Lung (tissue), 12 donors: ENCODE results near the gene GRK2. TPM values are rescaled to one million over a fixed set of nuclear protein-coding genes. Genes with fewer than 3 reads are reported as not detected.

Experiments used
- ATAC-seq: fragments of 200-7000 bp; cut with Tn5 transposase; one replicate; pipeline ENCODE4 v1.9.1; 2020; ENCODE audit warnings: moderate number of reproducible peaks; ENCODE audit not compliant: insufficient read depth, low FRiP score
- DNase-seq, 3 donors: peaks; one replicate each; pipeline ENCODE4 v3.0.0-alpha.2; 2013 to 2017
- H3K27ac ChIP-seq, 2 donors: one replicate each; pipeline ENCODE4 v1.5.1; 2013; ENCODE audit warnings: mild to moderate bottlenecking in 2 of 2, moderate library complexity in 2 of 2, control low read depth in 1 of 2, inconsistent platforms in 1 of 2, low read depth in 1 of 2, low read length in 1 of 2
- H3K27me3 ChIP-seq, 3 donors: one replicate each; pipeline ENCODE4 v1.5.1; 2013; ENCODE audit warnings: low read length in 2 of 3; ENCODE audit not compliant: control insufficient read depth in 3 of 3, insufficient read depth in 3 of 3
- H3K36me3 ChIP-seq, 4 donors: one replicate each; pipeline ENCODE4 v1.5.1; 2013; ENCODE audit warnings: low read length in 4 of 4, mild to moderate bottlenecking in 1 of 4, moderate library complexity in 1 of 4; ENCODE audit not compliant: control insufficient read depth in 4 of 4, insufficient read depth in 4 of 4
- H3K4me1 ChIP-seq, 5 donors: one replicate each; pipeline ENCODE4 v1.5.1; 2013; ENCODE audit warnings: low read length in 5 of 5, mild to moderate bottlenecking in 2 of 5, moderate library complexity in 1 of 5; ENCODE audit not compliant: control insufficient read depth in 5 of 5, insufficient read depth in 5 of 5
- H3K4me3 ChIP-seq: one replicate; pipeline ENCODE4 v1.5.1; 2013; ENCODE audit warnings: mild to moderate bottlenecking, control low read depth, moderate library complexity
- H3K9ac ChIP-seq, 2 donors: one replicate each; pipeline ENCODE4 v1.5.1; 2013; ENCODE audit warnings: low read length in 2 of 2, control low read depth in 1 of 2; ENCODE audit not compliant: insufficient read depth in 1 of 2
- H3K9me3 ChIP-seq, 4 donors: one replicate each; pipeline ENCODE4 v1.5.1; 2013; ENCODE audit warnings: low read length in 3 of 4, mild to moderate bottlenecking in 1 of 4, moderate library complexity in 1 of 4; ENCODE audit not compliant: control insufficient read depth in 4 of 4, insufficient read depth in 3 of 4
- WGBS, 2 donors: extraction: QIAGEN DNeasy Blood & Tissue Kit; methylation state at CpG; one replicate each; pipeline ENCODE4 v1.1.7; 2013; 5-methylcytosine and 5-hydroxymethylcytosine counted together
- polyA plus RNA-seq, 2 donors: library from polyadenylated mRNA; stranded (reverse); fragments of 200-250 nt; gene quantifications; one replicate each; pipeline ENCODE4 v1.2.1, GENCODE V29; 2013
- total RNA-seq, 2 donors: library from RNA; depleted of rRNA in 1 of 2; stranded (reverse); fragments of >200 nt in 1 of 2; gene quantifications; one replicate each; pipeline ENCODE4 v1.2.1, GENCODE V29; 2014 to 2021
- TF ChIP-seq, protein P1 (sequence below): IDR thresholded peaks from 2 replicates; pipeline ENCODE4 v1.5.1; 2012; ENCODE audit warnings: mild to moderate bottlenecking; ENCODE audit errors: control extremely low read depth, extremely low read depth
- donor health status: control.
- donor health status: control.
- donor health status: Bipolar disorder and iron deficiency.
- donor health status: healthy.
- donor health status: DM: yes; HTN: yes; CAD: no.

The GRK2 gene
- total and polyA plus RNA-seq, 4 donors: 37.1 to 130 (median 97.5) TPM

DNA sequence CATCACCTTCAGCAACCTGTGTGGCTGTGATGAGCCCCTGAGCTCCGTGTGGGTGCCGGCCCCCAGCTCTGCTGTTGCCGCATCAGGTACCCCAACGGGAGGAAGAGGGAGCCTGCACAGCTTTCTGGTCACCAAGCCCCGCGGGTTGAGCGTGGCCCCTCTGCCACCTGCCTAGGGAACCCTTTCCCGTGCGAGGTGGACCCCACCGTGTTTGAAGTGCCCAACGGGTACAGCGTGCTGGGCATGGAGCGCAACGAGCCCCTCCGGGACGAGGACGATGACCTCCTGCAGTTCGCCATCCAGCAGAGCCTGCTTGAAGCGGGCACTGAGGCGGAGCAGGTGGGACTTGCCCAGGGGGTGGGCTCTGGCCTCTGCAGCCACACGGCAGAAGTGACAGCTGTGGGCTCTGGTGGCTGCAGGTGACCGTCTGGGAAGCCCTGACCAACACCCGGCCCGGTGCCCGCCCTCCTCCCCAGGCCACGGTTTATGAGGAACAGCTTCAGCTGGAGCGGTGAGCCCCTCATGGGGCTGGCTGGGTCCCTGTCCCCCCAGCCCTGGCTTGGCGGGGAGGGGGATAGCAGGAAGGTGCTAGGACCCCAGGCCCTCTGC is 35.1 kb downstream of the GRK2 start:
- H3K36me3 ChIP-seq: peaks cover 0 to 30% (median 17%) of the 10 kb centered on the region in 4 donors
- TF ChIP-seq, protein P1, sequence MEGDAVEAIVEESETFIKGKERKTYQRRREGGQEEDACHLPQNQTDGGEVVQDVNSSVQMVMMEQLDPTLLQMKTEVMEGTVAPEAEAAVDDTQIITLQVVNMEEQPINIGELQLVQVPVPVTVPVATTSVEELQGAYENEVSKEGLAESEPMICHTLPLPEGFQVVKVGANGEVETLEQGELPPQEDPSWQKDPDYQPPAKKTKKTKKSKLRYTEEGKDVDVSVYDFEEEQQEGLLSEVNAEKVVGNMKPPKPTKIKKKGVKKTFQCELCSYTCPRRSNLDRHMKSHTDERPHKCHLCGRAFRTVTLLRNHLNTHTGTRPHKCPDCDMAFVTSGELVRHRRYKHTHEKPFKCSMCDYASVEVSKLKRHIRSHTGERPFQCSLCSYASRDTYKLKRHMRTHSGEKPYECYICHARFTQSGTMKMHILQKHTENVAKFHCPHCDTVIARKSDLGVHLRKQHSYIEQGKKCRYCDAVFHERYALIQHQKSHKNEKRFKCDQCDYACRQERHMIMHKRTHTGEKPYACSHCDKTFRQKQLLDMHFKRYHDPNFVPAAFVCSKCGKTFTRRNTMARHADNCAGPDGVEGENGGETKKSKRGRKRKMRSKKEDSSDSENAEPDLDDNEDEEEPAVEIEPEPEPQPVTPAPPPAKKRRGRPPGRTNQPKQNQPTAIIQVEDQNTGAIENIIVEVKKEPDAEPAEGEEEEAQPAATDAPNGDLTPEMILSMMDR: no peak
- no peaks in the 10 kb centered on the region for H3K9me3 ChIP-seq
- 88 to 93% methylated on average over 28 of the region's 28 CpGs for WGBS, 2 donors
- H3K27me3 ChIP-seq: no peaks in the 10 kb centered on the region
- H3K4me3 ChIP-seq: no peak overlapping the region
- no peak overlapping the region for H3K9ac ChIP-seq
- DNase-seq: peak in 1 of 3 donors; percentile 11
- ATAC-seq: no peak
- no peak overlapping the region for H3K27ac ChIP-seq
- H3K4me1 ChIP-seq: peaks cover 0 to 28% (median 7%) of the 10 kb centered on the region in 5 donors

DNA sequence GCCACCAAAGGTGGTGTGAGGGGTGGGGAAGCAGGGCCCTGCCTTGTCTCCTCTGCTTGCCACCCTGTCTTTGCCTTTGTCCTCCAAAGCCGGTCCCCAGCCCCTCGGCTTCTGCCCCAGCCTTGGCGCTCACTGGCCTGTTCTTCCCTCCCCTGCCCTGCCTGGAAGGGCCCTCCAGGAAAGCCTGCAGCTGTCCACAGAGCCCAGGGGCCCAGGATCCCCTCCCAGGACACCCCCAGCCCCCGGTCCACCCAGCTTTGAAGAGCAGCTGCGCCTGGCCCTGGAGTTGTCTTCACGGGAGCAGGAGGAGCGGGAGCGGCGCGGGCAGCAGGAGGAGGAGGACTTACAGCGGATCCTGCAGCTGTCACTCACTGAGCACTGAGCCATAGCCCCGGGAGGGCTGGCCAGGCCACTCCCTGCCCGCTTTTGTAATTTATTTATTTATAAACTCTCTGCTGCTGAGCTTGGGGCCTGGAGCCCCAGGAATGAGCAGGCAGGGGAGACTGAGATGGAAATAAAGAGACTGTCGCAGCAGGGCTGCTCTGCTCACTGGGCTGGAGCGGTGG is 35.8 kb downstream of the GRK2 start:
- 49 to 51% methylated on average over 15 of the region's 15 CpGs for WGBS, 2 donors
- DNase-seq (peak; percentile 55 to 73 (median 59)), ATAC-seq (no peak)
- no peaks in the 10 kb centered on the region for H3K27me3 ChIP-seq
- no peak overlapping the region for H3K9ac ChIP-seq
- no peak overlapping the region for H3K4me3 ChIP-seq
- TF ChIP-seq, protein P1: no peak
- H3K9me3 ChIP-seq: no peaks in the 10 kb centered on the region
- peak overlapping the region; percentile 14 to 91 for H3K27ac ChIP-seq
- H3K36me3 ChIP-seq: peaks cover 0 to 29% (median 17%) of the 10 kb centered on the region in 4 donors
- H3K4me1 ChIP-seq: peaks cover 0 to 28% (median 7%) of the 10 kb centered on the region in 5 donors

DNA sequence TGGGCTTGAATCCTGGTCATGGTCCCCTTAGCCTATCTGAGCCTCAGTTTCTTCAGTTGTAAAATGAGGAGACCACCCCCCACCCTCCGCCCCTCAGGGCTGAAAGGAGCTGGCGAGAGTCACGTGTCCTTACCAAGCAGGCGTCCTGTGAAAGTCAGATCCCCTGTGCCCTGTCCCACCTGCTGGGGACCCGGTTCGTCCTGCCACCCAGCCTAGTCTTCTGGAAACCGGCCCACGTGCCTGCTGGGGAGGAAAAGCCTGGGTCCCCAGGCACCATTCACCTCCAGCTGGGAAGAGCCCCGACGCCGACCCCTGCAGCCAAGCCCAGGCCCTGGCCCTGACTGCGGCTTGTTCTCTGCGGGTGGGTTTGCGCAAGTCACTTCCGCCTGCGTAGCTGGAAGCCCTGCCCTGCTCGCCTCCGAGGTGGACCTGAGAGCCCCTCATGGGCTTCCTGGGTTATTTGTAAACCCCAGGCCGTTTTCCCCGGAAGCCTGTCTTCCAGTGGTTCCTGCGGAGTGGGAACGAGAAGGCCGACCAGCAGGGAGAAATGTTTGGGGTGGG is 36.4 kb downstream of the GRK2 start:
- peak overlapping the region; percentile 69 to 91 for H3K27ac ChIP-seq
- TF ChIP-seq, protein P1: no peak
- DNase-seq: peak; percentile 52 to 56 (median 56)
- 7 to 16% methylated on average over 23 of the region's 23 CpGs for WGBS, 2 donors
- peaks cover 0 to 28% (median 7%) of the 10 kb centered on the region in 5 donors for H3K4me1 ChIP-seq
- peaks cover 0 to 33% (median 18%) of the 10 kb centered on the region in 4 donors for H3K36me3 ChIP-seq
- no peaks in the 10 kb centered on the region for H3K27me3 ChIP-seq
- H3K9me3 ChIP-seq: no peaks in the 10 kb centered on the region
- peak; percentile 28 for ATAC-seq
- peak overlapping the region; percentile 41 for H3K4me3 ChIP-seq
- no peak overlapping the region for H3K9ac ChIP-seq
